OCI-LY7 (cell line): ENCODE data around the gene EYS. TPM values are rescaled to one million over a fixed set of nuclear protein-coding genes. Genes with fewer than 3 reads are reported as not detected.

ENCODE experiments used
- BruUV-seq: library from RNA; stranded (reverse); fragments of 400-500 nt; replicated peaks from 2 replicates; lab custom pipeline; 2021; lab: Mats Ljungman, UMichigan
- CTCF ChIA-PET: fragments of 300-600 bp; sonication (Branson Sonifier 250); formaldehyde crosslinking; loops from one replicate; lab custom pipeline; 2022; ENCODE audit warnings: antibody characterized with exemption; ENCODE audit not compliant: unreplicated experiment; lab: Charles Lee
- POLR2A ChIA-PET: fragments of 300-600 bp; sonication (Branson Sonifier 250); formaldehyde crosslinking; loops from one replicate; lab custom pipeline; 2022; ENCODE audit warnings: antibody characterized with exemption; lab: Charles Lee
- DNase-seq: peaks from one replicate; pipeline ENCODE4 v3.0.0-alpha.2; 2015; ENCODE audit warnings: low spot score
- H2AFZ ChIP-seq: fragments of 200-600 bp; sonication (generic), shearing (Covaris generic); 2 replicates; pipeline ENCODE4 v1.6.1; 2014; ENCODE audit warnings: mild to moderate bottlenecking, antibody characterized with exemption, low read length, moderate library complexity
- H3K27ac ChIP-seq: fragments of 200-600 bp; sonication (generic); 2 replicates; pipeline ENCODE4 v1.5.1; 2014; ENCODE audit warnings: mixed run types, low read depth, mild to moderate bottlenecking, moderate library complexity, low read length, inconsistent platforms; ENCODE audit not compliant: poor library complexity, severe bottlenecking
- H3K36me3 ChIP-seq: fragments of 200-600 bp; sonication (generic); 2 replicates; pipeline ENCODE4 v1.6.1; 2014; ENCODE audit warnings: mild to moderate bottlenecking, antibody characterized with exemption, low read length, moderate library complexity, mixed read lengths; ENCODE audit not compliant: insufficient read depth
- H3K4me1 ChIP-seq: fragments of 200-600 bp; sonication (generic); 2 replicates; pipeline ENCODE4 v1.5.1; 2014; ENCODE audit warnings: mild to moderate bottlenecking, low read length; ENCODE audit not compliant: insufficient read depth, poor library complexity, severe bottlenecking
- H3K4me2 ChIP-seq: fragments of 200-600 bp; sonication (generic); 2 replicates; pipeline ENCODE4 v1.6.1; 2014; ENCODE audit warnings: mild to moderate bottlenecking, low read length
- H3K4me3 ChIP-seq: fragments of 200-600 bp; sonication (generic); 2 replicates; pipeline ENCODE4 v1.5.1; 2014; ENCODE audit warnings: mild to moderate bottlenecking, low read depth, low read length; ENCODE audit not compliant: poor library complexity, severe bottlenecking
- H3K79me2 ChIP-seq: fragments of 200-600 bp; sonication (generic); 2 replicates; pipeline ENCODE4 v1.6.1; 2016; ENCODE audit warnings: low read depth, mild to moderate bottlenecking, low read length, moderate library complexity, mixed read lengths; ENCODE audit not compliant: insufficient read depth
- H3K9me2 ChIP-seq: fragments of 200-600 bp; sonication (generic); 2 replicates; pipeline ENCODE4 v1.6.1; 2016; ENCODE audit warnings: mild to moderate bottlenecking, low read length, mixed read lengths; ENCODE audit not compliant: insufficient read depth
- H3K9me3 ChIP-seq: fragments of 200-600 bp; sonication (generic); 2 replicates; pipeline ENCODE4 v1.6.1; 2014; ENCODE audit warnings: mild to moderate bottlenecking, mixed run types, low read length, mixed read lengths
- H4K20me1 ChIP-seq: fragments of 200-600 bp; sonication (generic); 2 replicates; pipeline ENCODE4 v1.6.1; 2014; ENCODE audit warnings: mild to moderate bottlenecking, antibody characterized with exemption, low read length, moderate library complexity, mixed read lengths; ENCODE audit not compliant: insufficient read depth
- EZH2phosphoT487 ChIP-seq: fragments of 200-600 bp; sonication (generic); IDR thresholded peaks from 2 replicates; pipeline ENCODE4 v1.6.1; 2018; ENCODE audit warnings: low read depth, borderline replicate concordance, mild to moderate bottlenecking, mixed run types, antibody characterized with exemption, low read length, moderate library complexity, mixed read lengths
- intact Hi-C: fragments of 100-400 bp; cut with micrococcal nuclease; formaldehyde crosslinking; loops from one replicate; pipeline ENCODE4 v1.10.0; 2022; ENCODE audit not compliant: unreplicated experiment
- total RNA-seq, 2 experiments: library from RNA; depleted of rRNA in 1 of 2; stranded (reverse); fragments of >200 nt in 1 of 2; shearing (Covaris generic) in 1 of 2; gene quantifications; 2 replicates each; pipeline ENCODE4 v1.2.3, GENCODE V29; 2014 to 2022
- TF ChIP-seq, protein P1 (sequence below): fragments of 200-600 bp; sonication (generic); conservative IDR thresholded peaks from 2 replicates; pipeline ENCODE4 v1.5.1; 2014; ENCODE audit warnings: mild to moderate bottlenecking, antibody characterized with exemption, low read length, moderate library complexity, mixed read lengths

EYS gene
- total RNA-seq, 2 experiments from 2014 or later: not detected

DNA sequence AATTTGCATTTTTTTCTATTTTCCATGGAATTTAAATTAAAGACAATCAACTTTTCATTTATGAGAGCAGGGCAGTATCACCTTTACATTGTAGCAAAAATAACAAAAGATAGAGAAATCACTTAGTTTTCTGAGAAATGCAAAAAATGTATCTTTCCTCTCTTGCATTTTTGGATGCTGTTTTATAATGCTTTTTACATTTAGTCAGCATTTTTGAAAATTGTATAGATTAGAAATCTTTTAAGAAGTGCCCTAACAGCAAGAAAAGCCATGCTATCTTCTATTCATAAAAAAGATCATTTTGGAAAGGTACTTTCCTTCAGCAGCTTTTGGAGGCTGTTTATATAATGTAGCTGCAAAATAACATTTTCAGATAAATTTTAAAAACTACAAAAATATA is 421.8 kb downstream of the EYS start:
- H3K9me3 ChIP-seq: no peaks in the 10 kb centered on the region
- no peak overlapping the region for H3K4me3 ChIP-seq
- no peak overlapping the region for H3K4me2 ChIP-seq
- ChIA-PET POLR2A (interaction anchor here (1.2 kb wide), 1 partner anchor 1440 kb away, joined by 3 read pairs; no protein-coding TSS in a partner anchor), CTCF (no interaction called here)
- no peaks in the 10 kb centered on the region for H3K9me2 ChIP-seq
- no TSS peak for BruUV-seq
- H3K36me3 ChIP-seq: no peaks in the 10 kb centered on the region
- DNase-seq: no peak
- H3K27ac ChIP-seq: no peak overlapping the region
- no peaks in the 10 kb centered on the region for H4K20me1 ChIP-seq
- no peak overlapping the region for H2AFZ ChIP-seq
- H3K79me2 ChIP-seq: no peaks in the 10 kb centered on the region
- TF ChIP-seq, protein P1, sequence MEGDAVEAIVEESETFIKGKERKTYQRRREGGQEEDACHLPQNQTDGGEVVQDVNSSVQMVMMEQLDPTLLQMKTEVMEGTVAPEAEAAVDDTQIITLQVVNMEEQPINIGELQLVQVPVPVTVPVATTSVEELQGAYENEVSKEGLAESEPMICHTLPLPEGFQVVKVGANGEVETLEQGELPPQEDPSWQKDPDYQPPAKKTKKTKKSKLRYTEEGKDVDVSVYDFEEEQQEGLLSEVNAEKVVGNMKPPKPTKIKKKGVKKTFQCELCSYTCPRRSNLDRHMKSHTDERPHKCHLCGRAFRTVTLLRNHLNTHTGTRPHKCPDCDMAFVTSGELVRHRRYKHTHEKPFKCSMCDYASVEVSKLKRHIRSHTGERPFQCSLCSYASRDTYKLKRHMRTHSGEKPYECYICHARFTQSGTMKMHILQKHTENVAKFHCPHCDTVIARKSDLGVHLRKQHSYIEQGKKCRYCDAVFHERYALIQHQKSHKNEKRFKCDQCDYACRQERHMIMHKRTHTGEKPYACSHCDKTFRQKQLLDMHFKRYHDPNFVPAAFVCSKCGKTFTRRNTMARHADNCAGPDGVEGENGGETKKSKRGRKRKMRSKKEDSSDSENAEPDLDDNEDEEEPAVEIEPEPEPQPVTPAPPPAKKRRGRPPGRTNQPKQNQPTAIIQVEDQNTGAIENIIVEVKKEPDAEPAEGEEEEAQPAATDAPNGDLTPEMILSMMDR: no peak
- no peak for TF ChIP-seq EZH2phosphoT487
- no peaks in the 10 kb centered on the region for H3K4me1 ChIP-seq
- intact Hi-C loops: no loop called here

DNA sequence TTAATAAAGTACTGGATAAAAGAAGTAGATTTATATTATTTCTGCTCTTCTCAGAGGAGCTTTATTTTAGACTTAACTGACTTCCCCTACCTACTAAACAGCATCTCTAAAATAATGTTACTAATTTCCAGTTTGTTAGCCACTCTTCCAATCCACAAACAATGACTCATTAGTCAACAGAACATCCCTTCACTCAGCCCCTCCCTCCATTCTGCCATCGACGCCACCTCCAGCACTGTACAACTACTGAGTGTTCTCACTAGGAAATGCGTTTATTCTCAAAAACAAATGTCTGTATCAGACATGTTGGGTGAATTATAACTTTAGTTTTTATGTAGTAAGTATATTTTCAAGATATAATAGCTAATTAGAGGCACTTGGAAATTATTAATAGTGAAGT is 427.0 kb downstream of the EYS start:
- no peaks in the 10 kb centered on the region for H4K20me1 ChIP-seq
- BruUV-seq: no TSS peak
- no peaks in the 10 kb centered on the region for H3K4me1 ChIP-seq
- H3K4me2 ChIP-seq: no peak overlapping the region
- TF ChIP-seq EZH2phosphoT487: no peak
- TF ChIP-seq, protein P1: no peak
- H3K36me3 ChIP-seq: no peaks in the 10 kb centered on the region
- no peaks in the 10 kb centered on the region for H3K9me3 ChIP-seq
- H3K4me3 ChIP-seq: no peak overlapping the region
- intact Hi-C loops: no loop called here
- no peak overlapping the region for H3K27ac ChIP-seq
- no peak for DNase-seq
- H2AFZ ChIP-seq: no peak overlapping the region
- H3K9me2 ChIP-seq: no peaks in the 10 kb centered on the region
- POLR2A ChIA-PET: interaction anchor here (1.1 kb wide), 1 partner anchor 291 kb away, joined by 5 read pairs; no protein-coding TSS in a partner anchor
- no peaks in the 10 kb centered on the region for H3K79me2 ChIP-seq
- CTCF ChIA-PET: no interaction called here

DNA sequence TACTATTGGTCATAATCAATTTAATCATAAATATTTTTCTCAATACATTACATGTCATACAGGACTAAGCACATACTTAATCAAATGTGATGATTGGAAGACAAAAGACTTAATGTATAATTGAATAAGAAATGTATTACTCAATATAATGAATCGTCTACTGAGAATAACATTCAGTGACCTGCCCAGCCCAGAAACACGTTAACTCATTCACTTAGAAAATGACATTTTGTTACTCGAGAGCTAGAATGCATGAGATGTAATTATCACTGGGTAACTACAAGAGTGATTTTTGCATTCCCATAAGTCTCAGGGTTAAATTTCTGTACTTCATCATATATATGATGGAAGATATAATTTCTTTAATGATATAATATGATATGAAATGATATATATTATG is 444.8 kb downstream of the EYS start:
- H3K9me2 ChIP-seq: no peaks in the 10 kb centered on the region
- TF ChIP-seq, protein P1: no peak
- no peak for TF ChIP-seq EZH2phosphoT487
- no peak overlapping the region for H3K4me3 ChIP-seq
- no peak overlapping the region for H3K4me2 ChIP-seq
- no peaks in the 10 kb centered on the region for H3K79me2 ChIP-seq
- H4K20me1 ChIP-seq: no peaks in the 10 kb centered on the region
- intact Hi-C loops: no loop called here
- POLR2A ChIA-PET: interaction anchor here (0.6 to 0.9 kb wide), 2 partner anchors 12 to 99 kb away, joined by 3 to 4 read pairs; no protein-coding TSS in a partner anchor
- BruUV-seq: no TSS peak
- H3K27ac ChIP-seq: no peak overlapping the region
- CTCF ChIA-PET: no interaction called here
- no peaks in the 10 kb centered on the region for H3K9me3 ChIP-seq
- no peaks in the 10 kb centered on the region for H3K36me3 ChIP-seq
- H3K4me1 ChIP-seq: no peaks in the 10 kb centered on the region
- H2AFZ ChIP-seq: no peak overlapping the region
- DNase-seq: no peak
